K562 (cell line): ENCODE data around the gene IFT122. TPM values are rescaled to one million over a fixed set of nuclear protein-coding genes. Genes with fewer than 3 reads are reported as not detected.

Experiments
- ELK3 ChIP-seq: fragments of 450-650 bp; formaldehyde crosslinking; IDR thresholded peaks from 2 replicates; pipeline ENCODE4 v1.4.0; 2020; ENCODE audit warnings: mild to moderate bottlenecking
- KDM4B ChIP-seq, 2 experiments: fragments of 450-650 bp in 1 of 2; sonication (generic) in 1 of 2; IDR thresholded peaks; 2 replicates each; pipeline ENCODE4 v1.6.1; 2016 to 2017; ENCODE audit warnings: borderline replicate concordance in 2 of 2, antibody characterized with exemption in 1 of 2, low read depth in 1 of 2, mild to moderate bottlenecking in 1 of 2
- MAFG ChIP-seq: fragments of 450-650 bp; conservative IDR thresholded peaks from 2 replicates; pipeline ENCODE4 v1.6.1; 2016; ENCODE audit warnings: missing genetic modification characterization, missing compliant biosample characterization
- MEF2A ChIP-seq: IDR thresholded peaks from 2 replicates; pipeline ENCODE4 v1.6.1; 2011; ENCODE audit warnings: low read depth, mild to moderate bottlenecking, low read length, moderate library complexity; ENCODE audit not compliant: control insufficient read depth
- NBN ChIP-seq: fragments of 450-650 bp; IDR thresholded peaks from 2 replicates; pipeline ENCODE4 v1.6.1; 2016; ENCODE audit warnings: low read depth, mild to moderate bottlenecking
- NRF1 ChIP-seq, 2 experiments: fragments of 450-650 bp; IDR thresholded peaks in 1 of 2; conservative IDR thresholded peaks in 1 of 2; 2 replicates each; pipeline ENCODE4 v1.6.1; 2014; ENCODE audit warnings: mild to moderate bottlenecking in 2 of 2
- POU5F1 ChIP-seq: fragments of 150-350 bp; IDR thresholded peaks from 2 replicates; pipeline ENCODE4 v1.6.1; 2014; ENCODE audit warnings: borderline replicate concordance, low read length, low read depth, mild to moderate bottlenecking; ENCODE audit not compliant: partially characterized antibody
- PYGO2 ChIP-seq: fragments of 450-650 bp; IDR thresholded peaks from 2 replicates; pipeline ENCODE4 v1.6.1; 2016; ENCODE audit warnings: mild to moderate bottlenecking, missing genetic modification characterization, moderate library complexity, missing compliant biosample characterization
- RREB1 ChIP-seq: fragments of 250-450 bp; sonication (Bioruptor Pico); IDR thresholded peaks from 2 replicates; pipeline ENCODE4 v1.4.0; 2020
- SMARCC2 ChIP-seq: fragments of 450-650 bp; IDR thresholded peaks from 2 replicates; pipeline ENCODE4 v1.6.1; 2017; ENCODE audit warnings: antibody characterized with exemption, moderate library complexity, mild to moderate bottlenecking, low read depth
- STAT6 ChIP-seq: sonication (generic); formaldehyde crosslinking; IDR thresholded peaks from 2 replicates; pipeline ENCODE4 v1.8.1; 2023; ENCODE audit warnings: mild to moderate bottlenecking, missing genetic modification reagents
- TFAM ChIP-seq: fragments of 250-450 bp; sonication (Bioruptor Pico); conservative IDR thresholded peaks from 2 replicates; pipeline ENCODE4 v1.5.0; 2021; ENCODE audit warnings: mild to moderate bottlenecking, moderate library complexity
- ZNF316 ChIP-seq: fragments of 450-650 bp; IDR thresholded peaks from 2 replicates; pipeline ENCODE4 v1.6.1; 2016
- ZNF41 ChIP-seq: fragments of 250-450 bp; sonication (Bioruptor Pico); conservative IDR thresholded peaks from 2 replicates; pipeline ENCODE4 v1.4.0; 2020; ENCODE audit warnings: mild to moderate bottlenecking
- ZNF561 ChIP-seq: fragments of 450-650 bp; formaldehyde crosslinking; conservative IDR thresholded peaks from 2 replicates; pipeline ENCODE4 v1.4.0; 2020; ENCODE audit warnings: mild to moderate bottlenecking, moderate library complexity
- ZNF655 ChIP-seq: fragments of 250-450 bp; sonication (Bioruptor Pico); IDR thresholded peaks from 2 replicates; pipeline ENCODE4 v1.5.0; 2021
- ZNF707 ChIP-seq: fragments of 250-450 bp; sonication (Bioruptor Pico); conservative IDR thresholded peaks from 2 replicates; pipeline ENCODE4 v1.8.0; 2022; ENCODE audit warnings: inconsistent platforms, mild to moderate bottlenecking, moderate library complexity
- polyA plus RNA-seq, 8 experiments: library from polyadenylated mRNA; depleted of rRNA in 4 of 8; stranded (reverse) in 5 of 8; unstranded in 3 of 8; fragments of >200 nt; fragmentation: Nextera tagmentation in 2 of 8; fragmentation: Illumina TruSeq in 1 of 8; extraction: Ambion mirVana in 2 of 8; extraction: Trizol in 1 of 8; gene quantifications; 2 replicates each; pipeline versions ENCODE4 v1.2.1 to v1.2.3, GENCODE V29; 2011 to 2014; ENCODE audit warnings: inconsistent platforms in 1 of 8, missing spikeins in 1 of 8
- total RNA-seq, 7 experiments: library from RNA; depleted of rRNA in 6 of 7; stranded (reverse); fragments of >200 nt in 6 of 7; fragmentation: Illumina TruSeq in 2 of 7; extraction: Trizol in 2 of 7; gene quantifications; 2 replicates each; pipeline versions ENCODE4 v1.2.1 to v1.2.3, GENCODE V29; 2011 to 2021; ENCODE audit warnings: low replicate concordance in 1 of 7

Gene IFT122
- total and polyA plus RNA-seq, 9 of the 15 experiments (the other 6 are each of a cell fraction or from before 2014, with no cell fraction given): 2.4 to 11.5 (median 7.7) TPM

GRCh38 chr3:129439817-129440617 is at the start of gene IFT122, which contains the start of gene MBD4 (continued):
- TF ChIP-seq STAT6 (CRISPR knock-in tag) (no peak; the same call in 1 of the 2 replicates), MAFG (tag) (no peak), ZNF316 (no peak), ZNF707 (no peak), NBN (peak; percentile 79; the same call in 1 of the 2 replicates), RREB1 (CRISPR knock-in tag) (no peak), ZNF41 (CRISPR knock-in tag) (no peak), ZNF655 (CRISPR knock-in tag) (0 out of 2 replicates have a peak, but pooled peaks have one; percentile 51), NRF1 (conservative IDR thresholded peaks at IDR 0.05 in 1 of 2, IDR thresholded peaks at IDR 0.05 in 1 of 2) (peak; percentile 95 to 96), TFAM (CRISPR knock-in tag) (no peak), MEF2A (no peak), PYGO2 (no peak), SMARCC2 (no peak), ZNF561 (CRISPR knock-in tag) (no peak), ELK3 (CRISPR knock-in tag) (no peak), POU5F1 (no peak), KDM4B (IDR thresholded peaks at IDR 0.05; ENCODE audit: borderline replicate concordance in 2 of 2, low read depth in 1 of 2) (no peak)
